ENCODE results near the gene NADSYN1. TPM values are rescaled to one million over a fixed set of nuclear protein-coding genes. Genes with fewer than 3 reads are reported as not detected.
"Not testable (repeated sequence)": the region's sequence is repeated elsewhere in the genome, so short reads cannot be mapped to it uniquely, and the experiment has no call there.

Gene NADSYN1
- total RNA-seq, 6 donors from 2014 or later: 46.8 to 248 (median 79.5) TPM

- DNase-seq: no peak
- WGBS, 2 donors: 86 to 87% methylated on average over 6 of the region's 6 CpGs
Observed at GRCh38 chr11:71527576-71528210, 74.7 kb downstream of the NADSYN1 start.

DNA sequence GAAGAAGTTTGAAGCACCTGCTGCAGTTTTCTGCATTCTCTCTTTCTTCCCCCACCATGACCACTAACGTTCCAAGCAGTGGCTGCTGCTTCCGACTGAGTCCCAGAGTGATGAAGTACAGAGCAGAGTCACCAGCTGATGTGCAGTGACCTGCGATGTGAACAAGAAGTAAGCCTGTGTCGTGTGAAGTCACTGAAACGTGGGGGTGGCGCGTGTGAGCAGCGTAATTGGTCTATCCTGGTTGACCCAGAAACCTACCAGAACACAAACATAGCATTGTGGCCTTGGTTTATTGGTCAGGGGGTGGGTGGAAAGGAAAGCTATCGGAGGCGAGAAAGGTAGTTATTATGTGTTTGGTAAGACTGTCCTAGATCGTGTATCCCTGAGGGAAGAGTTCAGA, 77.6 kb downstream of the NADSYN1 start:
- H3K27ac ChIP-seq: no peak overlapping the region
- H3K36me3 ChIP-seq: no peaks in the 10 kb centered on the region
- H3K27me3 ChIP-seq: no peaks in the 10 kb centered on the region
- no peak for TF ChIP-seq POLR2AphosphoS5 (IDR thresholded peaks at IDR 0.05)
- TF ChIP-seq, protein P1, sequence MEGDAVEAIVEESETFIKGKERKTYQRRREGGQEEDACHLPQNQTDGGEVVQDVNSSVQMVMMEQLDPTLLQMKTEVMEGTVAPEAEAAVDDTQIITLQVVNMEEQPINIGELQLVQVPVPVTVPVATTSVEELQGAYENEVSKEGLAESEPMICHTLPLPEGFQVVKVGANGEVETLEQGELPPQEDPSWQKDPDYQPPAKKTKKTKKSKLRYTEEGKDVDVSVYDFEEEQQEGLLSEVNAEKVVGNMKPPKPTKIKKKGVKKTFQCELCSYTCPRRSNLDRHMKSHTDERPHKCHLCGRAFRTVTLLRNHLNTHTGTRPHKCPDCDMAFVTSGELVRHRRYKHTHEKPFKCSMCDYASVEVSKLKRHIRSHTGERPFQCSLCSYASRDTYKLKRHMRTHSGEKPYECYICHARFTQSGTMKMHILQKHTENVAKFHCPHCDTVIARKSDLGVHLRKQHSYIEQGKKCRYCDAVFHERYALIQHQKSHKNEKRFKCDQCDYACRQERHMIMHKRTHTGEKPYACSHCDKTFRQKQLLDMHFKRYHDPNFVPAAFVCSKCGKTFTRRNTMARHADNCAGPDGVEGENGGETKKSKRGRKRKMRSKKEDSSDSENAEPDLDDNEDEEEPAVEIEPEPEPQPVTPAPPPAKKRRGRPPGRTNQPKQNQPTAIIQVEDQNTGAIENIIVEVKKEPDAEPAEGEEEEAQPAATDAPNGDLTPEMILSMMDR (IDR thresholded peaks at IDR 0.05): no peak
- TF ChIP-seq EP300 (IDR thresholded peaks at IDR 0.05): no peak
- no peak for TF ChIP-seq POLR2A (IDR thresholded peaks at IDR 0.05)
- DNase-seq (no peak), ATAC-seq (ENCODE audit: low FRiP score in 2 of 2) (no peak)
- H3K4me3 ChIP-seq: no peak overlapping the region
- WGBS, 2 donors: 89 to 91% methylated on average over 11 of the region's 11 CpGs
- H3K4me1 ChIP-seq: no peaks in the 10 kb centered on the region
- H3K9me3 ChIP-seq: no peaks in the 10 kb centered on the region

More at GRCh38 chr11:71527576-71528210, 74.7 kb downstream of the NADSYN1 start:
- Histone ChIP-seq H3K4me3 (no peak overlapping the region), H3K4me1 (no peaks in the 10 kb centered on the region), H3K36me3 (no peaks in the 10 kb centered on the region), H3K27ac (no peak overlapping the region), H3K27me3 (no peaks in the 10 kb centered on the region), H3K9me3 (no peaks in the 10 kb centered on the region)
- no peak for ATAC-seq (ENCODE audit: low FRiP score in 2 of 2)
- TF ChIP-seq, protein P1 (IDR thresholded peaks at IDR 0.05): no peak
- TF ChIP-seq POLR2A (IDR thresholded peaks at IDR 0.05): no peak
- TF ChIP-seq POLR2AphosphoS5 (IDR thresholded peaks at IDR 0.05): no peak
- TF ChIP-seq EP300 (IDR thresholded peaks at IDR 0.05): no peak

GRCh38 chr11:71532036-71532610, 79.1 kb downstream of the NADSYN1 start:
- TF ChIP-seq, protein P1 (IDR thresholded peaks at IDR 0.05): no peak
- TF ChIP-seq POLR2A (IDR thresholded peaks at IDR 0.05): no peak
- no peak for TF ChIP-seq POLR2AphosphoS5 (IDR thresholded peaks at IDR 0.05)
- no peak for TF ChIP-seq EP300 (IDR thresholded peaks at IDR 0.05)
- H3K4me3 ChIP-seq: no peak overlapping the region
- 71 to 75% methylated on average over 10 of the region's 10 CpGs for WGBS, 2 donors
- H3K9me3 ChIP-seq: no peaks in the 10 kb centered on the region
- no peaks in the 10 kb centered on the region for H3K4me1 ChIP-seq
- DNase-seq: no peak
- H3K27ac ChIP-seq: no peak overlapping the region
- ATAC-seq (ENCODE audit: low FRiP score in 2 of 2): no peak
- H3K36me3 ChIP-seq: no peaks in the 10 kb centered on the region
- H3K27me3 ChIP-seq: no peaks in the 10 kb centered on the region

- H3K36me3 ChIP-seq; H3K4me1 ChIP-seq; H3K27ac ChIP-seq; DNase-seq; H3K9me3 ChIP-seq; H3K27me3 ChIP-seq; H3K4me3 ChIP-seq; ATAC-seq (ENCODE audit: low FRiP score in 2 of 2): not testable (repeated sequence)
- 76 to 83% methylated on average over 17 of the region's 17 CpGs for WGBS, 2 donors
Observed at GRCh38 chr11:71534711-71535608, 82.0 kb downstream of the NADSYN1 start.

DNA sequence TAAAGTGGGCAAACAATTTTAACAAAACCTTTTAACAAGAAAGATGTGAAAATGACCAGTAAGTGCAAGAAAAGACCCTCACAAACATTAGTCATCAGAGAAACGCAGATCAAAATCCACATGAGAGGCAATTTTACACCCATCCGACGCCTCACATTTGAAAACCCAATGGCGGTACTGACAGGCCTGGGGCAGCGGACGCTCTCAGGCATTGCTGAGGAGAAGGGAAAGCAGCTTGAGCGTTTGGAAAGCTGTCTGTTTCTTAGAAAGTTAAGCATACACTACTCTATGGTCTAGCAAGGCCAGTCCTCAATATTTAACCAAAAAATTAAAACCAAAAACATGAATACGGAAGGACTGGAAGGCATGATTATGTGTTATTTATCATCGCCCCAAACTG, 82.8 kb downstream of the NADSYN1 start:
- H3K27me3 ChIP-seq: no peaks in the 10 kb centered on the region
- no peaks in the 10 kb centered on the region for H3K36me3 ChIP-seq
- WGBS, 2 donors: 87 to 93% methylated on average over 9 of the region's 9 CpGs
- no peak overlapping the region for H3K27ac ChIP-seq
- H3K4me3 ChIP-seq: no peak overlapping the region
- H3K4me1 ChIP-seq: no peaks in the 10 kb centered on the region
- no peak for ATAC-seq (ENCODE audit: low FRiP score in 2 of 2)
- TF ChIP-seq EP300 (IDR thresholded peaks at IDR 0.05) (no peak), POLR2A (IDR thresholded peaks at IDR 0.05) (no peak), POLR2AphosphoS5 (IDR thresholded peaks at IDR 0.05) (no peak)
- TF ChIP-seq, protein P1 (IDR thresholded peaks at IDR 0.05): no peak
- DNase-seq: no peak
- no peaks in the 10 kb centered on the region for H3K9me3 ChIP-seq
